Measurements from ENCODE around the gene RSPH4A. TPM values are rescaled to one million over a fixed set of nuclear protein-coding genes. Genes with fewer than 3 reads are reported as not detected.

Gene RSPH4A
- total and polyA plus RNA-seq, 2 of the 4 experiments (the other 2 are of a cell fraction), result under 0.01 to 0.19 TPM

- Histone ChIP-seq H4K91ac (ENCODE audit: insufficient read depth, low read depth, low read length) (no peak overlapping the region), H3K23ac (ENCODE audit: low read depth, low read length) (no peak overlapping the region), H2BK15ac (ENCODE audit: low read depth, low read length) (no peak overlapping the region), H2AK5ac (ENCODE audit: low read depth, low read length) (no peak overlapping the region), H3K79me1 (ENCODE audit: low read depth in 1 of 2, low read length in 2 of 2) (peaks cover 8 to 31% of the 10 kb centered on the region in 2 experiments), H3K9me3 (ENCODE audit: control insufficient read depth, insufficient read depth, low read length) (no peaks in the 10 kb centered on the region), H2BK5ac (ENCODE audit: low read depth, low read length, poor library complexity, severe bottlenecking) (peak overlapping the region; percentile 3), H3K18ac (ENCODE audit: low read depth, low read length) (no peak overlapping the region), H3K56ac (ENCODE audit: extremely low read depth, insufficient read depth, low read length) (no peak overlapping the region), H3K9ac (ENCODE audit: low read depth, low read length) (no peak overlapping the region), H4K5ac (ENCODE audit: low read depth, low read length) (no peak overlapping the region), H3K27ac (ENCODE audit: insufficient read depth, low read length) (no peak overlapping the region), H3K9me1 (ENCODE audit: insufficient read depth, low read length) (peaks cover 3% of the 10 kb centered on the region; the same call in 1 of the 2 replicates), H3K4ac (ENCODE audit: low read depth, low read length) (no peak overlapping the region), H3K27me3 (ENCODE audit: control insufficient read depth, insufficient read depth, low read length) (no peaks in the 10 kb centered on the region), H4K8ac (ENCODE audit: low read depth in 2 of 2, low read length in 2 of 2) (no peak overlapping the region), H3K4me2 (ENCODE audit: low read depth, low read length) (no peak overlapping the region), H3K4me1 (ENCODE audit: control insufficient read depth, insufficient read depth, low read length) (peaks cover 6% of the 10 kb centered on the region), H2BK20ac (ENCODE audit: low read depth, low read length) (no peak overlapping the region), H2BK120ac (ENCODE audit: low read depth, low read length) (no peak overlapping the region), H4K20me1 (ENCODE audit: insufficient read depth, low read length) (peaks cover 3% of the 10 kb centered on the region; the same call in 1 of the 2 replicates), H3K14ac (replicated peaks; ENCODE audit: low read depth, low read length) (no peak overlapping the region), H3K4me3 (ENCODE audit: insufficient read depth, low read depth, low read length) (no peak overlapping the region), H2AFZ (replicated peaks; ENCODE audit: low read length, poor library complexity) (no peak overlapping the region), H2AK9ac (replicated peaks; ENCODE audit: low read depth, low read length, poor library complexity) (no peak overlapping the region), H3K36me3 (ENCODE audit: control insufficient read depth, insufficient read depth, low read length) (no peaks in the 10 kb centered on the region)
- no CpG with 5 or more reads among the region's 7 CpGs for WGBS, 2 experiments (ENCODE audit: extremely low coverage in 2 of 2, insufficient read length in 1 of 2)
- DNase-seq (no peak), ATAC-seq (ENCODE audit: low read depth) (no peak)
- intact Hi-C loops (cut with micrococcal nuclease) (no loop called here), dilution Hi-C loops (cut with HindIII; ENCODE audit: low sequenced_read_pairs, unreplicated experiment) (no loop called here), in situ Hi-C loops (cut with MboI; ENCODE audit: low sequenced_read_pairs) (no loop called here)
- BruUV-seq (replicated peaks), result no TSS peak
- TF ChIP-seq RAD21 (IDR thresholded peaks at IDR 0.05; ENCODE audit: low read length), result no peak
- CTCF ChIA-PET, result interaction anchor here (0.6 to 0.8 kb wide), 2 partner anchors 136 to 369 kb away, joined by 3 to 4 read pairs; no protein-coding TSS in a partner anchor
- POLR2A ChIA-PET (ENCODE audit: unreplicated experiment), result no interaction called here
Measured at GRCh38 chr6:116568821-116569755, 47.2 kb upstream of the RSPH4A start.

Measured in IMR-90 (cell line).